GM10248 (cell line): Measurements from ENCODE around the gene ZSWIM9.
"Not testable (repeated sequence)": the region's sequence is repeated elsewhere in the genome, so short reads cannot be mapped to it uniquely, and the experiment has no call there.

ENCODE experiments used
- CTCF ChIA-PET: fragments of 300-600 bp; sonication (Branson Sonifier 250); formaldehyde crosslinking; extraction: SDS; loops from one replicate; lab custom pipeline; 2021; ENCODE audit warnings: antibody characterized with exemption; lab: Yijun Ruan, JAX
- POLR2A ChIA-PET: fragments of 350-650 bp; sonication (Branson Sonifier 250); formaldehyde crosslinking; extraction: SDS; loops from one replicate; lab custom pipeline; 2020; ENCODE audit warnings: antibody characterized with exemption; lab: Yijun Ruan, JAX
- DNase-seq: peaks from one replicate; pipeline ENCODE4 v3.0.0; 2012; ENCODE audit errors: extremely low spot score
- CTCF ChIP-seq: IDR thresholded peaks from 2 replicates; pipeline ENCODE4 v1.5.1; 2012; ENCODE audit warnings: mild to moderate bottlenecking, low read depth; ENCODE audit errors: extremely low read depth, missing control alignments, control extremely low read depth

Gene ZSWIM9

GRCh38 chr19:48239120-48239519 lies 68.6 kb downstream of the ZSWIM9 start:
- DNase-seq, result no peak
- POLR2A ChIA-PET, result no interaction called here
- CTCF ChIA-PET, result interaction anchor here (1.3 to 2.1 kb wide), 3 partner anchors 20 to 76 kb away, joined by 3 to 4 read pairs (median 3); no protein-coding TSS in a partner anchor
- no peak for TF ChIP-seq CTCF

GRCh38 chr19:48239582-48240141 lies 69.2 kb downstream of the ZSWIM9 start:
- CTCF ChIA-PET, result interaction anchor here (1.3 to 2.1 kb wide), 3 partner anchors 20 to 75 kb away, joined by 3 to 4 read pairs (median 3); no protein-coding TSS in a partner anchor
- POLR2A ChIA-PET, result no interaction called here
- TF ChIP-seq CTCF, result no peak
- no peak for DNase-seq

GRCh38 chr19:48241771-48242170 lies 71.3 kb downstream of the ZSWIM9 start:
- CTCF ChIA-PET, result interaction anchor here (0.9 kb wide), 1 partner anchor 41 kb away, joined by 3 read pairs; no protein-coding TSS in a partner anchor
- DNase-seq, POLR2A ChIA-PET: not testable (repeated sequence)

- TF ChIP-seq CTCF, result no peak
- no peak for DNase-seq
- ChIA-PET CTCF (interaction anchor here (1.0 to 1.4 kb wide), 2 partner anchors 90 to 92 kb away, joined by 3 read pairs; no protein-coding TSS in a partner anchor), POLR2A (no interaction called here)
Observed at GRCh38 chr19:48244281-48244680, 73.8 kb downstream of the ZSWIM9 start.

GRCh38 chr19:48246101-48246500 lies 75.6 kb downstream of the ZSWIM9 start:
- TF ChIP-seq CTCF, result no peak
- ChIA-PET CTCF (interaction anchor here (0.9 to 1.2 kb wide), 2 partner anchors 43 to 52 kb away, joined by 3 to 4 read pairs; no protein-coding TSS in a partner anchor), POLR2A (no interaction called here)
- DNase-seq, result no peak

- no peak for TF ChIP-seq CTCF
- ChIA-PET CTCF (interaction anchor here (1.2 kb wide), 1 partner anchor 53 kb away, joined by 4 read pairs; no protein-coding TSS in a partner anchor), POLR2A (no interaction called here)
- DNase-seq, result no peak
Observed at GRCh38 chr19:48247212-48247611, 76.7 kb downstream of the ZSWIM9 start.
